Measurements from ENCODE around the gene TMEM132A. TPM values are rescaled to one million over a fixed set of nuclear protein-coding genes. Genes with fewer than 3 reads are reported as not detected.

The TMEM132A gene
- total and polyA plus RNA-seq, 10 of the 15 experiments (the other 5 are each of a cell fraction or from before 2014, with no cell fraction given), result 0.16 to 25.0 (median 4.3) TPM

GRCh38 chr11:60974726-60975125 lies 50.5 kb downstream of the TMEM132A start (continued):
- TF ChIP-seq ZNF592 (IDR thresholded peaks at IDR 0.05), result no peak
- TF ChIP-seq RELA (IDR thresholded peaks at IDR 0.05; ENCODE audit: borderline replicate concordance, partially characterized antibody), result no peak
- no peak for TF ChIP-seq ATF3 (IDR thresholded peaks at IDR 0.05; ENCODE audit: borderline replicate concordance, extremely low read depth, low read depth, low read length)
- no peak for TF ChIP-seq CUX1 (IDR thresholded peaks at IDR 0.05; ENCODE audit: insufficient replicate concordance, low read depth, low read length)
